Stimulated activated memory B cell treated with anti-CD40 and anti-IgM and Interleukin-4, amounts not matched to agents 10 μg/mL and 1 μg/mL and 100 μg/mL, for 72 hours (primary cell): ENCODE results near the gene LUZP2.

Experiments
- ATAC-seq: fragments of 150-1000 bp; cut with Tn5 transposase; 2 replicates; pipeline ENCODE4 v1.10.0; 2021
- H3K27ac Mint-ChIP-seq: one replicate; pipeline ENCODE4 v1.8.0; 2022; ENCODE audit warnings: mild to moderate bottlenecking, mixed read lengths
- H3K27me3 Mint-ChIP-seq: one replicate; pipeline ENCODE4 v1.8.0; 2022; ENCODE audit warnings: mixed read lengths
- H3K36me3 Mint-ChIP-seq: one replicate; pipeline ENCODE4 v1.8.0; 2022; ENCODE audit warnings: mixed read lengths
- H3K4me1 Mint-ChIP-seq: one replicate; pipeline ENCODE4 v1.8.0; 2022; ENCODE audit warnings: mixed read lengths
- H3K4me3 Mint-ChIP-seq: one replicate; pipeline ENCODE4 v1.8.0; 2022; ENCODE audit warnings: mild to moderate bottlenecking, moderate library complexity, mixed read lengths
- H3K9me3 Mint-ChIP-seq: one replicate; pipeline ENCODE4 v1.8.0; 2022; ENCODE audit warnings: mixed read lengths

The LUZP2 gene

GRCh38 chr11:24592360-24592759 lies 95.5 kb downstream of the LUZP2 start:
- Mint-ChIP-seq H3K27ac (no peak overlapping the region), H3K36me3 (no peaks in the 10 kb centered on the region), H3K27me3 (no peaks in the 10 kb centered on the region), H3K9me3 (no peaks in the 10 kb centered on the region), H3K4me1 (no peaks in the 10 kb centered on the region), H3K4me3 (no peak overlapping the region)
- ATAC-seq: no peak

- Mint-ChIP-seq H3K27ac (no peak overlapping the region), H3K36me3 (no peaks in the 10 kb centered on the region), H3K9me3 (no peaks in the 10 kb centered on the region), H3K27me3 (no peaks in the 10 kb centered on the region), H3K4me1 (no peaks in the 10 kb centered on the region), H3K4me3 (no peak overlapping the region)
- no peak for ATAC-seq
Observed at GRCh38 chr11:24593332-24593731, 96.5 kb downstream of the LUZP2 start.

DNA sequence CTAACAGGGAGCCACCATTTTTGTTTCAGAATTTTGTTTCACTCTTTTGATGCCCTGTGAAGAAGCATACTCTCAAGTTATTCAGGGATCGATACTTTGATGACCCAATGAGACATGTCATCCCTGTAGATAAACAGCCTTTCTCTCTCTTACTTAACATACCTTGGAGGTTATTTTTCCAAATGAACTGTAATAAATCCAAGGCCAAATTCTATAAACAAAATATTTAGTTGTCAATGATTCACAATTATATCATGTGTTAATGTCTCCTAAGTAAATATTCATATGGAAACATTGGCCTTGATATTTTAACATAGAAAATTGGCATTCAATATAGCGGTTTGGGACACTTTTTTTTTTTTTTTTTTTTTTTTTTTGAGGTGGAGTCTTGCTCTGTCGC lies 97.5 kb downstream of the LUZP2 start:
- Mint-ChIP-seq H3K27ac (no peak overlapping the region), H3K27me3 (no peaks in the 10 kb centered on the region), H3K4me1 (no peaks in the 10 kb centered on the region), H3K4me3 (no peak overlapping the region), H3K9me3 (no peaks in the 10 kb centered on the region), H3K36me3 (no peaks in the 10 kb centered on the region)
- ATAC-seq: no peak

GRCh38 chr11:24598641-24599040 lies 101.8 kb downstream of the LUZP2 start:
- Mint-ChIP-seq H3K27ac (no peak overlapping the region), H3K4me3 (no peak overlapping the region), H3K27me3 (no peaks in the 10 kb centered on the region), H3K4me1 (no peaks in the 10 kb centered on the region), H3K9me3 (no peaks in the 10 kb centered on the region), H3K36me3 (no peaks in the 10 kb centered on the region)
- ATAC-seq: no peak

GRCh38 chr11:24609192-24610119 lies 112.6 kb downstream of the LUZP2 start:
- no peak for ATAC-seq
- Mint-ChIP-seq H3K4me3 (no peak overlapping the region), H3K9me3 (peaks cover 3% of the 10 kb centered on the region), H3K27ac (no peak overlapping the region), H3K4me1 (no peaks in the 10 kb centered on the region), H3K27me3 (no peaks in the 10 kb centered on the region), H3K36me3 (no peaks in the 10 kb centered on the region)

DNA sequence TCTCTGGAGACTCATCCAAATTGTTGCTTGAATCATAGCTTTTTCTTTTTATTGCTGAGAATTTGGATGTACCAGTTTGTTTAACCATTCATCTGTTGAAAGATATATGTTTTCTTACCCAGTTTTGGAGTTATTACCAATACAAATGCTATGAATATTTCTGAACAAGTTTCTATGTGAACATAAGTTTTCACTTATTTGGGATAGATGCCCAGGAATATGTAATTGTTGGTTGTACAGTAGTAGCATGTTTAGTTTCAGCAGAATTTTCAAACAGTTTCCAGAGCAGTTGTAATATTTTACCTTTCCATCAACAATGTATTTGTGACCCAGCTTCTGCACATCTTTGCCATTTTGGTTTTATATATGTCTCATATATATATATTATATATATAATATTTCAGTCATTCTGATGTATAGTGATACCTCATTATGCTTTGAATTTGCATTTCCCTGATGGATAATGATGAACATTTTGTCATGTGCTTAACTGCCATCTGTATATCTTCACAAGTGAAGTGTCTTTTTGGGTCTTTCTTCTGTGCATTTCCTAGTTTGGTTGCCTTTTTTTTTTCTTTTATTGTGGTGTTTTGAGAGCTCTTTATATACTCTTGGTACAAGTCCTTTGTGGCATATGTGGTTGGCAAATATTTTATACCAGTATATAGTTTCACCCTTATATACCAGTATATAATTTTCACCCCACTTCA lies 118.8 kb downstream of the LUZP2 start:
- no peak overlapping the region for H3K4me3 Mint-ChIP-seq
- no peaks in the 10 kb centered on the region for H3K4me1 Mint-ChIP-seq
- H3K36me3 Mint-ChIP-seq: no peaks in the 10 kb centered on the region
- no peak overlapping the region for H3K27ac Mint-ChIP-seq
- H3K9me3 Mint-ChIP-seq: no peaks in the 10 kb centered on the region
- no peaks in the 10 kb centered on the region for H3K27me3 Mint-ChIP-seq
- ATAC-seq: no peak

GRCh38 chr11:24617856-24618255 lies 121.0 kb downstream of the LUZP2 start:
- no peaks in the 10 kb centered on the region for H3K27me3 Mint-ChIP-seq
- H3K4me3 Mint-ChIP-seq: no peak overlapping the region
- H3K9me3 Mint-ChIP-seq: no peaks in the 10 kb centered on the region
- no peaks in the 10 kb centered on the region for H3K4me1 Mint-ChIP-seq
- H3K27ac Mint-ChIP-seq: no peak overlapping the region
- no peak for ATAC-seq
- no peaks in the 10 kb centered on the region for H3K36me3 Mint-ChIP-seq

GRCh38 chr11:24619900-24620299 lies 123.0 kb downstream of the LUZP2 start:
- no peaks in the 10 kb centered on the region for H3K9me3 Mint-ChIP-seq
- no peaks in the 10 kb centered on the region for H3K36me3 Mint-ChIP-seq
- ATAC-seq: no peak
- H3K27me3 Mint-ChIP-seq: no peaks in the 10 kb centered on the region
- H3K4me3 Mint-ChIP-seq: no peak overlapping the region
- H3K4me1 Mint-ChIP-seq: no peaks in the 10 kb centered on the region
- no peak overlapping the region for H3K27ac Mint-ChIP-seq

DNA sequence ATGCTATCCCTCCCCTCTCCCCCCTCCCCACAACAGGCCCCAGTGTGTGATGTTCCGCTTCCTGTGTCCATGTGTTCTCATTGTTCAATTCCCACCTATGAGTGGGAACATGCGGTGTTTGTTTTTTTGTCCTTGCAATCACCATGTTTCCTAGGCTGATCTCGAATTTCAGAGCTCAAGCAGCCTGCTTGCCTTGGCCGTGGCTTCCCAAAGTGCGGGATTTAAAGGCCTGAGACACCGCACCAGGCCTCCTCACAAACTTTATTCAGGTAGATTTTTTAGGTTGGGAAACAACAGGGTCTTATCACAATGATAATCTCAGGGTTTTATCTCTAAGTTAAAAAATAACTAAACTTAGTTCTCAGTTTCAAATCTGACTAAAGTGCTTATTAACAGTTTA lies 125.4 kb downstream of the LUZP2 start:
- ATAC-seq: no peak
- no peaks in the 10 kb centered on the region for H3K4me1 Mint-ChIP-seq
- H3K36me3 Mint-ChIP-seq: no peaks in the 10 kb centered on the region
- no peak overlapping the region for H3K4me3 Mint-ChIP-seq
- no peaks in the 10 kb centered on the region for H3K9me3 Mint-ChIP-seq
- no peaks in the 10 kb centered on the region for H3K27me3 Mint-ChIP-seq
- H3K27ac Mint-ChIP-seq: no peak overlapping the region

- no peak for ATAC-seq
- Mint-ChIP-seq H3K4me3 (no peak overlapping the region), H3K4me1 (no peaks in the 10 kb centered on the region), H3K36me3 (no peaks in the 10 kb centered on the region), H3K27ac (no peak overlapping the region), H3K9me3 (no peaks in the 10 kb centered on the region), H3K27me3 (no peaks in the 10 kb centered on the region)
Observed at GRCh38 chr11:24623121-24623520, 126.3 kb downstream of the LUZP2 start.

GRCh38 chr11:24624432-24624831 lies 127.6 kb downstream of the LUZP2 start:
- Mint-ChIP-seq H3K36me3 (no peaks in the 10 kb centered on the region), H3K9me3 (no peaks in the 10 kb centered on the region), H3K4me1 (no peaks in the 10 kb centered on the region), H3K4me3 (no peak overlapping the region), H3K27me3 (no peaks in the 10 kb centered on the region), H3K27ac (no peak overlapping the region)
- ATAC-seq: no peak

DNA sequence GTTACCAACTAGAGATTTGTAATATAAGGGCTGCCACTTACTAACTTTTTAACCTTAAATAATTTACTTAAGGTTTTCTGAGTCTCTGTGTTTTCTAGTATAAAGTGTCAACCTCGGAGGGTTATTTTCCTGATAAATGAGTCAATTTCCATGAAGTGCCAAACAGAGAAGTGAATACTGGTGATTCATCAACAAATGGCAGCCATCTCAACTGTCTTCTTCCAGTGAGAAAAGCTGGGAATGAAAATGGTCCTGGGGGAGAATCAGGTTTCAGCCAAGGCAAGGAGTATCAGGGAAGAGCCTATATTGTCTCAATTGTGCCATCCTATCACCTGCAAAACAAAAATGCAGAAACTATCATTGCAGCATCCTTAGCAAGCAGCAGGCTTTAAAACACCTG lies 129.1 kb downstream of the LUZP2 start:
- H3K36me3 Mint-ChIP-seq: no peaks in the 10 kb centered on the region
- ATAC-seq: no peak
- no peaks in the 10 kb centered on the region for H3K4me1 Mint-ChIP-seq
- H3K9me3 Mint-ChIP-seq: no peaks in the 10 kb centered on the region
- no peak overlapping the region for H3K27ac Mint-ChIP-seq
- no peaks in the 10 kb centered on the region for H3K27me3 Mint-ChIP-seq
- no peak overlapping the region for H3K4me3 Mint-ChIP-seq

DNA sequence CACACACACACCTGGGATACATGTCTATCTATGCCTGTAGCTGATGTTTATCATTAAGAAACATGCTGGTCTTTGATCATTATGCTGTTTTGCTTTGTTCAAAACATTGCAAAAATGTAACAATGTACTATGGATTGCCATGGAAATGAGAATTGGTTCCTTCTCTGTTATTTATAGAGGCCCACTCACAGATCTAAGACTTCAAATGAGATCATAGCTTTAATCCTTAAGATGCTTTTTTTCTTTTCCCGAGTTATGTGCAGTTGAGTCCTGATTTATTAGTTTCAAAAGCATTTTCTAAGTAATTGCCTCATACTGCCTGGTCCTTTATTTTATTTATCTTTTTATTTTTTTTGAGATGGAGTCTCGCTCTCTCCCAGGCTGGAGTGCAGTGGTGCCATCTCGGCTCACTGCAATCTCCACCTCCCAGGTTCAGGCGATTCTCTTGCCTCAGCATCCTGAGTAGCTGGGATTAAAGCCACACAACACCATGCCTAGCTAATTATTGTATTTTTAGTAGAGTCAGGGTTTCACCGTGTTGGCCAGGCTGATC lies 131.4 kb downstream of the LUZP2 start:
- no peaks in the 10 kb centered on the region for H3K27me3 Mint-ChIP-seq
- no peaks in the 10 kb centered on the region for H3K9me3 Mint-ChIP-seq
- ATAC-seq: no peak
- no peak overlapping the region for H3K4me3 Mint-ChIP-seq
- H3K36me3 Mint-ChIP-seq: no peaks in the 10 kb centered on the region
- no peak overlapping the region for H3K27ac Mint-ChIP-seq
- no peaks in the 10 kb centered on the region for H3K4me1 Mint-ChIP-seq

DNA sequence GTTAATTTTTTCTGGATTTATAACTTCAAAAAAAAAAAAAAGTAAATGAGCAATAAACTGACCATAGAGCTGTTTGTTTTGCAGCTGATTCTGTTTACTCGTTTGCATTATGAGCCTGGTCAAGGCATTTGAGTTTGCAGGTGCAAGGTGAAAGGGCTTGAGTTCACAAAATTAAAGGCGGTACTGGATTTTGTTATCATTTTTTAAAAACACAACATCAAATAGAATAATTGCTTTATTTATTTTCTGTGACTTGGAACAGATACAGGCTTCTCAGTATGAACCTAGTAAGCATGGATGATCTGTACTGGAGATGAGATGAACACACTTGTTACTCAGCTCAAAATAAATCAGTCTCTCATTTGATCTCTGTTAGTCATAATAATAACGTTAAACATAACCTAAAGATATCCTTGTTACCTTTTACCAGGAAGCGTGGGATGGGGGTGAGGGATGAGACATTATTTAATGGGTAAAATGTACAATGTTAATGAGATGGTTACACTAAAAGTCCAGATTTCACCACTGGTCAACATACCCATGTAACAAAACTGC lies 137.8 kb downstream of the LUZP2 start:
- no peak for ATAC-seq
- no peak overlapping the region for H3K4me3 Mint-ChIP-seq
- no peak overlapping the region for H3K27ac Mint-ChIP-seq
- H3K9me3 Mint-ChIP-seq: peaks cover 1% of the 10 kb centered on the region
- no peaks in the 10 kb centered on the region for H3K36me3 Mint-ChIP-seq
- no peaks in the 10 kb centered on the region for H3K27me3 Mint-ChIP-seq
- no peaks in the 10 kb centered on the region for H3K4me1 Mint-ChIP-seq

- no peak overlapping the region for H3K27ac Mint-ChIP-seq
- H3K9me3 Mint-ChIP-seq: peaks cover 3% of the 10 kb centered on the region
- no peak overlapping the region for H3K4me3 Mint-ChIP-seq
- no peak for ATAC-seq
- H3K27me3 Mint-ChIP-seq: no peaks in the 10 kb centered on the region
- no peaks in the 10 kb centered on the region for H3K4me1 Mint-ChIP-seq
- no peaks in the 10 kb centered on the region for H3K36me3 Mint-ChIP-seq
Observed at GRCh38 chr11:24635588-24636290, 138.9 kb downstream of the LUZP2 start.
